Upper lobe of left lung (tissue), 6 donors: ENCODE measurements around the gene DDIT4. TPM values are rescaled to one million over a fixed set of nuclear protein-coding genes. Genes with fewer than 3 reads are reported as not detected.

Experiments
- ATAC-seq, 2 donors: fragments of 200-7000 bp; cut with Tn5 transposase; one replicate each; pipeline ENCODE4 v1.9.1; 2022; ENCODE audit warnings: mild to moderate bottlenecking in 2 of 2, moderate library complexity in 2 of 2; ENCODE audit not compliant: low FRiP score in 2 of 2
- DNase-seq, 2 donors: peaks; one replicate each; pipeline ENCODE4 v3.0.0-alpha.2; 2019 to 2020
- H3K27ac ChIP-seq, 4 donors: fragments of 200-600 bp; sonication (generic); one replicate each; pipeline ENCODE4 v1.5.1; 2016 to 2019
- H3K27me3 ChIP-seq, 4 donors: fragments of 200-600 bp; sonication (generic); one replicate each; pipeline ENCODE4 v1.5.1; 2017 to 2019
- H3K36me3 ChIP-seq, 4 donors: fragments of 200-600 bp; sonication (generic); one replicate each; pipeline ENCODE4 v1.5.1; 2016 to 2019
- H3K4me1 ChIP-seq, 4 donors: fragments of 200-600 bp; sonication (generic); one replicate each; pipeline ENCODE4 v1.5.1; 2018 to 2019
- H3K4me3 ChIP-seq, 4 donors: fragments of 200-600 bp; sonication (generic); one replicate each; pipeline ENCODE4 v1.5.1; 2017 to 2019; ENCODE audit warnings: mild to moderate bottlenecking in 2 of 4, moderate library complexity in 1 of 4
- H3K9me3 ChIP-seq, 4 donors: fragments of 200-600 bp; sonication (generic); one replicate each; pipeline ENCODE4 v1.5.1; 2018 to 2019
- CTCF ChIP-seq, 6 experiments: fragments of 450-650 bp in 4 of 6; fragments of 200-600 bp in 2 of 6; sonication (generic) in 2 of 6; IDR thresholded peaks; one replicate each; pipeline ENCODE4 v1.5.1; 2016 to 2019; ENCODE audit warnings: antibody characterized with exemption in 6 of 6
- EP300 ChIP-seq, 4 donors: sonication (generic); formaldehyde crosslinking; IDR thresholded peaks; one replicate each; pipeline ENCODE4 v1.5.1; 2017; ENCODE audit warnings: antibody characterized with exemption in 4 of 4, control low read depth in 2 of 4
- POLR2A ChIP-seq, 4 donors: fragments of 450-650 bp; IDR thresholded peaks; one replicate each; pipeline ENCODE4 v1.5.1; 2016 to 2017; ENCODE audit warnings: antibody characterized with exemption in 4 of 4, mild to moderate bottlenecking in 2 of 4
- POLR2AphosphoS5 ChIP-seq, 2 donors: sonication (generic); formaldehyde crosslinking; IDR thresholded peaks; one replicate each; pipeline ENCODE4 v1.5.1; 2017; ENCODE audit warnings: antibody characterized with exemption in 2 of 2
- WGBS, 2 donors: methylation state at CpG; one replicate each; pipeline ENCODE4 v1.1.5; 2017 to 2018; 5-methylcytosine and 5-hydroxymethylcytosine counted together
- total RNA-seq, 6 donors: library from RNA; depleted of rRNA in 4 of 6; stranded (reverse); fragments of >200 nt in 4 of 6; gene quantifications; one replicate each; pipeline versions ENCODE4 v1.1.0 to v1.2.1, GENCODE V29; 2016 to 2021
- donor health status: DM: no; HTN: no; CAD: no; lungs with moderate emphysema.
- donor health status: DM: no; HTN: yes; CAD: no; lungs with severe emphysema.

DDIT4 gene
- total RNA-seq, 6 donors from 2014 or later: 81.0 to 218 (median 151) TPM

GRCh38 chr10:72239409-72239808 is 34.3 kb upstream of the DDIT4 start:
- H3K27ac ChIP-seq: no peak overlapping the region
- no peak overlapping the region for H3K4me3 ChIP-seq
- H3K4me1 ChIP-seq: peaks cover 31 to 36% (median 33%) of the 10 kb centered on the region in 4 donors
- ATAC-seq (no peak), DNase-seq (no peak)
- WGBS, 2 donors: 35 to 70% methylated on average over 1 of the region's 1 CpG
- peaks cover 2 to 34% (median 19%) of the 10 kb centered on the region in 4 donors for H3K36me3 ChIP-seq
- no peaks in the 10 kb centered on the region for H3K27me3 ChIP-seq
- H3K9me3 ChIP-seq: no peaks in the 10 kb centered on the region
- no peak for TF ChIP-seq POLR2AphosphoS5 (IDR thresholded peaks at IDR 0.05)
- no peak for TF ChIP-seq CTCF (IDR thresholded peaks at IDR 0.05)
- no peak for TF ChIP-seq EP300 (IDR thresholded peaks at IDR 0.05)
- no peak for TF ChIP-seq POLR2A (IDR thresholded peaks at IDR 0.05)

GRCh38 chr10:72240371-72240770 is 33.4 kb upstream of the DDIT4 start:
- WGBS, 2 donors: 90 to 94% methylated on average over 7 of the region's 7 CpGs
- no peak for ATAC-seq
- Histone ChIP-seq H3K36me3 (peaks cover 0 to 24% (median 11%) of the 10 kb centered on the region in 4 donors), H3K9me3 (no peaks in the 10 kb centered on the region), H3K27me3 (no peaks in the 10 kb centered on the region), H3K4me1 (peaks cover 40 to 46% (median 42%) of the 10 kb centered on the region in 4 donors), H3K4me3 (no peak overlapping the region), H3K27ac (no peak overlapping the region)
- no peak for DNase-seq
- no peak for TF ChIP-seq POLR2AphosphoS5 (IDR thresholded peaks at IDR 0.05)
- no peak for TF ChIP-seq CTCF (IDR thresholded peaks at IDR 0.05)
- TF ChIP-seq POLR2A (IDR thresholded peaks at IDR 0.05): no peak
- TF ChIP-seq EP300 (IDR thresholded peaks at IDR 0.05): no peak

- peaks cover 0 to 10% (median 5%) of the 10 kb centered on the region in 4 donors for H3K36me3 ChIP-seq
- no peak overlapping the region for H3K4me3 ChIP-seq
- H3K9me3 ChIP-seq: no peaks in the 10 kb centered on the region
- no peak for TF ChIP-seq EP300 (IDR thresholded peaks at IDR 0.05)
- TF ChIP-seq CTCF (IDR thresholded peaks at IDR 0.05): no peak
- no peak for ATAC-seq
- peak overlapping the region; percentile 66 to 94 (median 88) for H3K27ac ChIP-seq
- no peak for DNase-seq
- 95% methylated on average over 7 to 8 of the region's 8 CpGs for WGBS, 2 donors
- H3K4me1 ChIP-seq: peaks cover 53 to 60% (median 56%) of the 10 kb centered on the region in 4 donors
- H3K27me3 ChIP-seq: no peaks in the 10 kb centered on the region
Observed at GRCh38 chr10:72241691-72242252, 32.0 kb upstream of the DDIT4 start.

GRCh38 chr10:72242675-72243074 is 31.0 kb upstream of the DDIT4 start:
- peak overlapping the region; percentile 66 to 94 (median 88) for H3K27ac ChIP-seq
- no peaks in the 10 kb centered on the region for H3K9me3 ChIP-seq
- 22 to 32% methylated on average over 4 of the region's 4 CpGs for WGBS, 2 donors
- H3K4me3 ChIP-seq: no peak overlapping the region
- H3K36me3 ChIP-seq: peaks cover 0 to 1% (median 0%) of the 10 kb centered on the region in 4 donors
- ATAC-seq (peak; percentile 48 to 59), DNase-seq (peak in 1 of 2 donors; percentile 76)
- H3K27me3 ChIP-seq: no peaks in the 10 kb centered on the region
- H3K4me1 ChIP-seq: peaks cover 62 to 69% (median 65%) of the 10 kb centered on the region in 4 donors
- peak in 3 of 4 donors; percentile 45 to 94 (median 82) for TF ChIP-seq EP300 (IDR thresholded peaks at IDR 0.05)
- TF ChIP-seq POLR2AphosphoS5 (IDR thresholded peaks at IDR 0.05): peak; percentile 70 to 84
- TF ChIP-seq POLR2A (IDR thresholded peaks at IDR 0.05): peak in 1 of 4 donors; percentile 31
- no peak for TF ChIP-seq CTCF (IDR thresholded peaks at IDR 0.05)
